ENCODE measurements around the gene BHLHE40.
A peak's percentile ranks its signal among the peaks of the same experiment; 100 is the strongest.

BHLHE40 gene

DNA sequence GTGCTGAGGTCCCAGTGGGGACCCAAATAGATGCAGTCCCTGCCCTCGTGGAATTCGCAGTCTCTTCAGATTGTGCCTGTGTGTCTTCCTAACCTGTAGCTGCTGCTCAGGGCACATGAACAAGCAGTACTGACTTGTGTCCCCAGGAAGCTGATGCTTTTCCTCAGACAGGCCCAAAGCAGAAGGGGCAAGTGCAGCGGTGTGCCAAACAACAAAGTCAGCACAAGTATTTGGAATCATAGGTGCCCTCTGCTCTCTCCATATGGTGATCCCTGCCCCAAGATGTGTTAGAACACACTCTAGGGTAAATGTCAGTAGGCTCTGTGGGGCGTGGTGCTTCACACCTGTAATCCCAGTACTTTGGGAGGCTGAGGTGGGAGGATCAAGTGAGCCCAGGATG is 21.9 kb downstream of the BHLHE40 start:
- no peaks in the 10 kb centered on the region for H3K27me3 Mint-ChIP-seq
- no peaks in the 10 kb centered on the region for H3K36me3 Mint-ChIP-seq
- H3K9me3 Mint-ChIP-seq = no peaks in the 10 kb centered on the region
- H3K4me3 Mint-ChIP-seq = no peak overlapping the region
- H3K4me1 Mint-ChIP-seq = no peaks in the 10 kb centered on the region
- no peak overlapping the region for H3K27ac Mint-ChIP-seq

GRCh38 chr3:5001805-5002173 is 22.6 kb downstream of the BHLHE40 start:
- no peaks in the 10 kb centered on the region for H3K36me3 Mint-ChIP-seq
- H3K9me3 Mint-ChIP-seq = no peaks in the 10 kb centered on the region
- H3K27me3 Mint-ChIP-seq = no peaks in the 10 kb centered on the region
- no peak overlapping the region for H3K27ac Mint-ChIP-seq
- peaks cover 3% of the 10 kb centered on the region for H3K4me1 Mint-ChIP-seq
- no peak overlapping the region for H3K4me3 Mint-ChIP-seq

GRCh38 chr3:5002174-5002870 is 23.1 kb downstream of the BHLHE40 start:
- peaks cover 8% of the 10 kb centered on the region for H3K4me1 Mint-ChIP-seq
- no peak overlapping the region for H3K27ac Mint-ChIP-seq
- H3K4me3 Mint-ChIP-seq = no peak overlapping the region
- H3K36me3 Mint-ChIP-seq = no peaks in the 10 kb centered on the region
- H3K9me3 Mint-ChIP-seq = no peaks in the 10 kb centered on the region
- H3K27me3 Mint-ChIP-seq = no peaks in the 10 kb centered on the region

GRCh38 chr3:5002871-5003247 is 23.6 kb downstream of the BHLHE40 start:
- Mint-ChIP-seq H3K36me3 (no peaks in the 10 kb centered on the region), H3K9me3 (no peaks in the 10 kb centered on the region), H3K4me3 (no peak overlapping the region), H3K4me1 (peaks cover 10% of the 10 kb centered on the region), H3K27ac (no peak overlapping the region), H3K27me3 (no peaks in the 10 kb centered on the region)

DNA sequence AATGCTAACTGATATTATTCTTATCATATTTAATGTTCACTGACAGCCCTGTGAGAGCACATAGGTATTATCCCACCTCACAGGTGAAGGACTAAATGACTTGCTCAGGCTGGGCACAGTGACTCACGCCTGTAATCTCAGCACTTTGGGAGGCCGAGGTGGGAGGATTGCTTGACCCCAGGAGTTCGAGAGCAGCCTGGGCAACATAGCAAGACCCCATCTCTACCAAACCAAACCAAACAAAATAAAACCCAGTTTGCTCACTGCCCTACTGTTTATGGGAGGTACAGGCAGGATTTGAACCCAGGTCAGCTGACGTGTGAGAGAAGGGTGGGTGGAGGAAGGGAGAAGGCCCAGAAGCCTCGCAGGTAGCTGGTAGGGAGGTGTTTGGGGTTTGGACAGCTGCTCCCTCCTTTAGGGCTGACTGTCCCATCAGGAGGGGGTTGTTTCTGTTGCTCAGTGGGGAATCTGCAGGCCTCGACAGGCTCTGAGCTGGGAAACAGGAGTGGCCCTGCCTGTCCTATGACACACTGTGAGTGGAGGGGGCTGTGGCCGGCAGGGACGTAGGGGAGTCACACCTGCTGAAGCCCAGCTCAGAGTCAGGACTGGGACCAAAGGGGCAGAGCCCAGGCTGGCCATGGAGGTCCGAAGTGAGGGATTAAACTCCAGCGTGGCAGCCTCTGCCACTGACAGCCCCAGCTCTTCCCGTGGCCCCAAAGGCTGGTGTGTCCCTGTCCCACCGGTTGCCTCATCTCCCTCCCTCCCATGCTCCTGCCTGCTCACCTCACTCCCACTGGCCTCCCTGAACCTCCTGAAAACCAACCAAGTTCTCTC is 25.3 kb downstream of the BHLHE40 start:
- peaks cover 10% of the 10 kb centered on the region for H3K4me1 Mint-ChIP-seq
- H3K27ac Mint-ChIP-seq = no peak overlapping the region

GRCh38 chr3:5005367-5005766 is 26.1 kb downstream of the BHLHE40 start:
- Mint-ChIP-seq H3K36me3 (no peaks in the 10 kb centered on the region), H3K9me3 (no peaks in the 10 kb centered on the region), H3K4me3 (no peak overlapping the region), H3K27me3 (no peaks in the 10 kb centered on the region), H3K4me1 (peaks cover 10% of the 10 kb centered on the region), H3K27ac (no peak overlapping the region)

More for the DNA sequence above, 25.3 kb downstream of the BHLHE40 start:
- no peaks in the 10 kb centered on the region for H3K36me3 Mint-ChIP-seq
- H3K9me3 Mint-ChIP-seq = no peaks in the 10 kb centered on the region
- H3K27me3 Mint-ChIP-seq = no peaks in the 10 kb centered on the region
- no peak overlapping the region for H3K4me3 Mint-ChIP-seq

DNA sequence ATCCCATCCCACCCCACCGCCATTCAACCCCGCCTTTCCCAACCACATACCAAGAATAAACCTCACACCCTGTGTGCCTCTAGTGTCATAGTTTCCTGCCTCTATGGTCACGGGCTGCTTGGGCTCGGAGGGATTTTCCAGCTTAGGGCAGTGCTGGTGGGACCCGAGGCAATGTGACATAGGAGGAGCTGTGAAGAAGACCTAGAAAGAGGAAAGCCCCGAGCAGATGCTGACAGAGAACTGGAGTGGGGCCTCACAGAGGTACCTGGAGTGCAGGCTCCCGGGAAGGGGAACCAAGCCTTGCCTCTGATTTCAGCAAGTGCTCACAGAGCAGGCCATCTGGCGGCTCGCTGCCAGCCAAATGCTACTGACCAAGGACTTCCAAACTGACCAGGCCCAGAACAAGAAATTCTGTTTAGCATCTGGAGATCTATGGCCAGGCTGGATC is 27.5 kb downstream of the BHLHE40 start:
- H3K36me3 Mint-ChIP-seq = no peaks in the 10 kb centered on the region
- H3K9me3 Mint-ChIP-seq = no peaks in the 10 kb centered on the region
- no peak overlapping the region for H3K27ac Mint-ChIP-seq
- H3K4me1 Mint-ChIP-seq = peaks cover 15% of the 10 kb centered on the region
- peak overlapping the region; percentile 16 for H3K4me3 Mint-ChIP-seq
- no peaks in the 10 kb centered on the region for H3K27me3 Mint-ChIP-seq

DNA sequence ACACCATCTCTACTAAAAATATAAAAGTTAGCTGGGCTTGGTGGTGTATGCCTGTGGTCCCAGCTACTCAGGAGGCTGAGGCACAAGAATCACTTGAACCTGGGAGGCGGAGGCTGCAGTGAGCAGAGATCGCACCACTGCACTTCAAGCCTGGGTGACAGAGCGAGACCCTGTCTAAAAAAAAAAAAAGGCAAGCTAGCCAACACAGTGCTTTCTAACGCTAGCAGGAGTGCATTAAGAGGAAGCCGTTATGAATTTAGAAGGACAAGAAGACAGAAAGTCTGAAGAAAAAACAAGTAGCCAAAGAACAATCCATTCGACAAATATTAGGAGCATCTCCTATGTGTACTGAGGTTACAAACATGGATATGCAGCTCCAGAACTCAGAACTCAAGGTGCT is 28.6 kb downstream of the BHLHE40 start:
- H3K36me3 Mint-ChIP-seq = no peaks in the 10 kb centered on the region
- H3K4me1 Mint-ChIP-seq = peaks cover 23% of the 10 kb centered on the region
- H3K27me3 Mint-ChIP-seq = peaks cover 1% of the 10 kb centered on the region
- no peak overlapping the region for H3K27ac Mint-ChIP-seq
- H3K9me3 Mint-ChIP-seq = no peaks in the 10 kb centered on the region
- H3K4me3 Mint-ChIP-seq = no peak overlapping the region

GRCh38 chr3:5009506-5010109 is 30.4 kb downstream of the BHLHE40 start:
- no peaks in the 10 kb centered on the region for H3K9me3 Mint-ChIP-seq
- H3K27ac Mint-ChIP-seq = no peak overlapping the region
- H3K27me3 Mint-ChIP-seq = peaks cover 1% of the 10 kb centered on the region
- peaks cover 30% of the 10 kb centered on the region for H3K4me1 Mint-ChIP-seq
- H3K36me3 Mint-ChIP-seq = peaks cover 1% of the 10 kb centered on the region
- H3K4me3 Mint-ChIP-seq = no peak overlapping the region

DNA sequence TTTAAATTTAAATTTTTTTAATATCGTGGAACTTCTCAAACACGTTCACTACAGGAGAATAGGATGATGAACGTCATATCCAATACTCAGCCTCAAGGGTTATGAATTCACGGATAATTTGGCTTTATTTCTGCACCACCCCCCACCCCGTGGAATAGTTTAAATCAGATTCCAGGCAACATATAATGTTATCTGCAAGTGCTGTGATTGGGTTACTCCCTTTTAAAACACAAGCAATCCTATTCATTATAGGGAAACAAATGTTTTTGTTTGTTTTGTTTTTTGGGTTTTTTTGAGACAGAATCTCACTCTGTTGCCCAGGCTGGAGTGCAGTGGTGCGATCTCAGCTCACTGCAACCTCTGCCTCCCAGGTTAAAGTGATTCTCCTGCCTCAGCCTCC is 30.9 kb downstream of the BHLHE40 start:
- H3K27ac Mint-ChIP-seq = no peak overlapping the region
- no peak overlapping the region for H3K4me3 Mint-ChIP-seq
- peaks cover 1% of the 10 kb centered on the region for H3K36me3 Mint-ChIP-seq
- no peaks in the 10 kb centered on the region for H3K9me3 Mint-ChIP-seq
- H3K4me1 Mint-ChIP-seq = peaks cover 31% of the 10 kb centered on the region
- H3K27me3 Mint-ChIP-seq = peaks cover 1% of the 10 kb centered on the region

DNA sequence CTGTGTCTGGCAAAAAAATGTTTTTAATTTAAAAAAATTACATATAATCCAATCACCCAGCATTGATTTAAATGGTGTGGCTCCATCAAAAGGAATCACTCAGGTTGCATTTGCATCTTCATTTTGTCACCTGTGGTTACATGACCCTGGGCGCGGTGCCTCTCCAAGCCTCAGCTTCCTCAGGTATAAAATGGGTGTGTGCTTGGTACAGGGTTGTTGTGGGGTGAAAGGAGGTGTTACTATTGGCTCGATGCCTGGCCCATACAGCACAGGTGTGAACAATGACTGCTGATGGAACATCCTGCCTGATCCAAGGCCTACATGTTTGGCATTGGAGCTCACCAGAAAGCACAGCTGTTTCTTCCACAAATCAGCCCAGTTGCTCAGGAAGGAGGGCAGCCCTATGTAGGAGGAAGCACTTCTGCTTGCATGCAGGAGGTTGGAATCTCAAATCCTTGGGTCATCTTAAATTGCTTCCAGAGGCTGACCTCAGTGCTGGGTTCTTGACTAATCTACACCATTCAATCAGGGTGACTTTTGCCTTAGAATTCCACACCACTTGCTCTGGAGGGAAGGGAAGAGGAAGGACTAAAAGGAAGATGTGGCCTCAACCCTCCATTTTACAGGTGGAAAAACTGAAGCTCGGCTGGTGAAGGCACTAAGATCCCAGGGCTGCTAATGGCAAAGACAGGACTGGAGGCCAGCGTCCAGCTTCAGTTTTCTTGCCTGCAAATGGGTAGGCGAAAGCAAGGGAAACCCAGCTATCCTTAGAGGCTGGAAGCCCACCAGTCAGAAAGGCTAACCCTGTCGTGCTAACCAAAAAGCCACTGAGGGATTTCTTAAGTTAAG is 31.7 kb downstream of the BHLHE40 start:
- Mint-ChIP-seq H3K9me3 (no peaks in the 10 kb centered on the region), H3K27ac (no peak overlapping the region), H3K36me3 (peaks cover 1% of the 10 kb centered on the region), H3K4me1 (peaks cover 31% of the 10 kb centered on the region), H3K27me3 (peaks cover 1% of the 10 kb centered on the region), H3K4me3 (no peak overlapping the region)

GRCh38 chr3:5011555-5012256 is 32.5 kb downstream of the BHLHE40 start:
- Mint-ChIP-seq H3K27me3 (peaks cover 1% of the 10 kb centered on the region), H3K4me1 (peaks cover 35% of the 10 kb centered on the region), H3K27ac (no peak overlapping the region), H3K9me3 (no peaks in the 10 kb centered on the region), H3K4me3 (no peak overlapping the region), H3K36me3 (peaks cover 1% of the 10 kb centered on the region)

- Mint-ChIP-seq H3K36me3 (peaks cover 1% of the 10 kb centered on the region), H3K27me3 (peaks cover 1% of the 10 kb centered on the region), H3K9me3 (no peaks in the 10 kb centered on the region), H3K27ac (peak overlapping the region; percentile 77), H3K4me3 (no peak overlapping the region), H3K4me1 (peaks cover 35% of the 10 kb centered on the region)
Observed at GRCh38 chr3:5012367-5012766, 33.1 kb downstream of the BHLHE40 start.

GRCh38 chr3:5013021-5013906 is 34.0 kb downstream of the BHLHE40 start:
- peaks cover 1% of the 10 kb centered on the region for H3K36me3 Mint-ChIP-seq

More at GRCh38 chr3:5013021-5013906, 34.0 kb downstream of the BHLHE40 start:
- Mint-ChIP-seq H3K4me3 (no peak overlapping the region), H3K27ac (peak overlapping the region; percentile 46), H3K4me1 (peaks cover 40% of the 10 kb centered on the region), H3K9me3 (no peaks in the 10 kb centered on the region), H3K27me3 (peaks cover 1% of the 10 kb centered on the region)

All from activated naive CD4-positive, alpha-beta T cell treated with anti-CD3 and anti-CD28 coated beads, Interleukin-2, amount 50 U/mL, for 24 hours (primary cell).